SU-DHL-6 (cell line): Measurements from ENCODE around the gene SLC7A11.

Source experiments
- CTCF ChIP-seq: fragments of 200-600 bp; sonication (generic); IDR thresholded peaks from one replicate; pipeline ENCODE4 v1.5.1; 2017; ENCODE audit warnings: antibody characterized with exemption, mild to moderate bottlenecking, low read length, moderate library complexity; ENCODE audit not compliant: insufficient read depth, poor library complexity, severe bottlenecking
- EZH2phosphoT487 ChIP-seq: fragments of 200-600 bp; sonication (generic), shearing (Covaris generic); conservative IDR thresholded peaks from 2 replicates; pipeline ENCODE4 v1.6.1; 2018; ENCODE audit warnings: mild to moderate bottlenecking, antibody characterized with exemption, low read length, moderate library complexity, mixed read lengths

GRCh38 chr4:138243369-138243768 lies 1.2 kb upstream of the SLC7A11 start:
- TF ChIP-seq CTCF (no peak), EZH2phosphoT487 (no peak)
